C4-2B (cell line): Measurements from ENCODE around the gene SNAPC3.

Experiments
- CTCF ChIP-seq: fragments of 450-650 bp; conservative IDR thresholded peaks from 2 replicates; pipeline ENCODE4 v1.5.1; 2017; ENCODE audit warnings: mild to moderate bottlenecking
- ZFX ChIP-seq: fragments of 450-650 bp; IDR thresholded peaks from 2 replicates; pipeline ENCODE4 v1.6.1; 2017

- TF ChIP-seq CTCF (no peak), ZFX (no peak)
Observed at GRCh38 chr9:15377625-15378540, 44.8 kb upstream of the SNAPC3 start.
